GM18507 (cell line): ENCODE results near the gene H19.

Source experiments
- DNase-seq: peaks from one replicate; pipeline ENCODE4 v3.0.0; 2011; ENCODE audit warnings: low read depth; ENCODE audit not compliant: insufficient read length; ENCODE audit errors: extremely low spot score
- FAIRE-seq: peaks from 2 replicates; lab custom pipeline; 2011; peaks lifted over from hg19 to GRCh38; lab: Jason Lieb, UNC

H19 gene

GRCh38 chr11:1952806-1953482, 44.7 kb downstream of the H19 start:
- FAIRE-seq (no peak), DNase-seq (no peak)

GRCh38 chr11:1949922-1950321, 47.7 kb downstream of the H19 start:
- FAIRE-seq = no peak
- no peak for DNase-seq

- no peak for DNase-seq
- FAIRE-seq = no peak
Measured at GRCh38 chr11:1949302-1949701, 48.3 kb downstream of the H19 start.

DNA sequence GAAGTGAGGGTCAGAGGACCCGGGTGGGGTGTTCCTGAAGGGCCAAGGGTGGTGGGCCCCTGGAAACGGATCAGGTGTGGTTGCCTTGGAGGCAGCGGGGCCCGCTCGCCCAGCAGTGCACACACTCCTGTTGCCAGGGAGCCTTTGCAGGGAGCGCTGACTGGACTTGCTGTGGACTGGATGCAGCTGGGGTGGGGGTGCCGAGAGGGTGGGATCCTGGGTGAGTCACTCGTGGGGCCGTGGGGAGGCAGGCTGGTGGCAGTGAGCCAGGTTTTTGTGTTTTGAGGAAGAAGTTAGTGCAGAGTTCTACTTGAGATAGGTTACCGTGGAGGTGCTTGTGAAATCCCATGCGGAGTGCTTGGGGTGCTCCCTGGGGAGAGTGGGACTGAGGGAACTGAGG, 49.3 kb downstream of the H19 start:
- DNase-seq = no peak
- no peak for FAIRE-seq

GRCh38 chr11:1947592-1948237, 49.9 kb downstream of the H19 start:
- DNase-seq = no peak
- no peak for FAIRE-seq

DNA sequence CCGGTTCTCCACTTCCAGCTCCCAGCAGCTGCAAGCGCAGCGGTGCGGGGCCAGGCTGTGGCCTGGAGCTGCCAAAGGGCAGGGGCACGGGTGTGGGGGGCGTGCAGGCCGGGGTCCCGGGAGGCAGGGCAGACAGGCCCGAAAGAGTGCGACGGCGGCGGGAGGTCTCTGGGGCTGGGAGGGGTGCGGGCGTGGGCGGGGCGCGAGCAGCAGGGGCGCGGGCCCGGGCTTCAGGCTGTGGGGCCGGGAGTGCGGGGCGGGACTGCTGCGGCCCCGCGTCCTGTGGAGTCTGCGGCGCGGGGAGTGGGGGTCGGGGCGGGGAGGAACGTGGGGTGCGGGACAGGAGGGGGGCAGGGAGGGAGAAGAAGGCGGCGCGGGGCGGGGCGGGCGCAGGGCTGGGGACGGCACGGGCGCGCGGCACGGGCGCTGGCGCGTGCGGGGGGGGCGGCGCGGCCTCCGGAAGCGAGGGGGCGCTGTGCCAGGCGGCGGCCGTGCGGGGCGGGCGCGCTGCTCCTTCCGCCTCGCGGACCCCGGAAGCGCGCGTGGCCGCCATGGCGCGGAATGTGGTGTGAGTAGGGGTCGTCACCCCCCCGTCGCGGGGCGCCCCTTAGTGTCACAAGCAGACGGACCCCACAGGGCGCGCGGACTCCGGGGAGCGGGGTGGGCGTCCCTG, 50.7 kb downstream of the H19 start, which contains the start of gene MRPL23:
MRPL23 (plus strand) TSS at position 521 of the 673 bp plus-strand sequence; CDS start at position 552, 31 bp downstream.
- FAIRE-seq (peak; percentile 39), DNase-seq (no peak)
